HCT116 (cell line): ENCODE data around the gene CHCHD5.

Experiments used
- EGR1 ChIP-seq: IDR thresholded peaks from 2 replicates; pipeline ENCODE4 v1.6.1; 2012; ENCODE audit warnings: low read depth
- JUND ChIP-seq: IDR thresholded peaks from 2 replicates; pipeline ENCODE4 v1.6.1; 2012
- MAX ChIP-seq: IDR thresholded peaks from 2 replicates; pipeline ENCODE4 v1.6.1; 2012
- POLR2A ChIP-seq: IDR thresholded peaks from 2 replicates; pipeline ENCODE4 v1.7.0; 2011; ENCODE audit warnings: borderline replicate concordance; ENCODE audit not compliant: insufficient read depth, insufficient read length; ENCODE audit errors: extremely low read depth
- SP1 ChIP-seq: IDR thresholded peaks from 2 replicates; pipeline ENCODE4 v1.6.1; 2012; ENCODE audit warnings: low read depth
- ZNF274 ChIP-seq: fragments of 200-500 bp; sonication (Bioruptor generic); IDR thresholded peaks from 2 replicates; pipeline ENCODE4 v1.6.1; 2014; ENCODE audit warnings: mild to moderate bottlenecking, low read depth, low read length, inconsistent platforms
- TF ChIP-seq, protein P1 (sequence below), 3 experiments: fragments of 200-600 bp in 1 of 3; sonication (generic) in 1 of 3; IDR thresholded peaks in 2 of 3; conservative IDR thresholded peaks in 1 of 3; 2 replicates each; pipeline ENCODE4 v1.5.1; 2012 to 2017; ENCODE audit warnings: low read depth in 2 of 3, low read length in 2 of 3, antibody characterized with exemption in 1 of 3, borderline replicate concordance in 1 of 3, control low read depth in 1 of 3, mild to moderate bottlenecking in 1 of 3, mixed read lengths in 1 of 3, mixed run types in 1 of 3, moderate library complexity in 1 of 3; ENCODE audit not compliant: insufficient read depth in 1 of 3

DNA sequence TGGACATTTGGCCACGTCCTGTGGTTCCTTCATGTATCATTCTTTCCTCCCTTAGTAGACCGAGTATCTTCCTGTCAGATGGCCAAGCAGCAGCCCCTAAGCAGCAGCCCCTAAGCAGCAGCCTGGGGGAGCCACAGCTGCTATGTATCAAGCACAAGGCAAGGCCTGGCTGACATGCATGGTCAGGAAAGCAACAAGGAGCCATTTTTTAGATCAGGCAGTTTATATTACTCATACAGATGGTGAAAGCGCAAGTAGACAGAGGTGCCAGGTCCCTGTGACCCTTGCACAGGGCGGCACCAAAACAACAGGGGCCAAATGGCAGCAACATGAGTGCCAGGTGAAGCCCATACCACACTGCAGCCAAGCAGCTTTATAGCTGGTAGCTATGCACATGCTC lies 22.1 kb downstream of the CHCHD5 start:
- TF ChIP-seq POLR2A (no peak), MAX (no peak), SP1 (no peak), JUND (no peak), EGR1 (no peak), ZNF274 (no peak)
- TF ChIP-seq, protein P1, sequence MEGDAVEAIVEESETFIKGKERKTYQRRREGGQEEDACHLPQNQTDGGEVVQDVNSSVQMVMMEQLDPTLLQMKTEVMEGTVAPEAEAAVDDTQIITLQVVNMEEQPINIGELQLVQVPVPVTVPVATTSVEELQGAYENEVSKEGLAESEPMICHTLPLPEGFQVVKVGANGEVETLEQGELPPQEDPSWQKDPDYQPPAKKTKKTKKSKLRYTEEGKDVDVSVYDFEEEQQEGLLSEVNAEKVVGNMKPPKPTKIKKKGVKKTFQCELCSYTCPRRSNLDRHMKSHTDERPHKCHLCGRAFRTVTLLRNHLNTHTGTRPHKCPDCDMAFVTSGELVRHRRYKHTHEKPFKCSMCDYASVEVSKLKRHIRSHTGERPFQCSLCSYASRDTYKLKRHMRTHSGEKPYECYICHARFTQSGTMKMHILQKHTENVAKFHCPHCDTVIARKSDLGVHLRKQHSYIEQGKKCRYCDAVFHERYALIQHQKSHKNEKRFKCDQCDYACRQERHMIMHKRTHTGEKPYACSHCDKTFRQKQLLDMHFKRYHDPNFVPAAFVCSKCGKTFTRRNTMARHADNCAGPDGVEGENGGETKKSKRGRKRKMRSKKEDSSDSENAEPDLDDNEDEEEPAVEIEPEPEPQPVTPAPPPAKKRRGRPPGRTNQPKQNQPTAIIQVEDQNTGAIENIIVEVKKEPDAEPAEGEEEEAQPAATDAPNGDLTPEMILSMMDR (IDR thresholded peaks at IDR 0.05 in 2 of 3, conservative IDR thresholded peaks at IDR 0.05 in 1 of 3; ENCODE audit: borderline replicate concordance in 1 of 3, insufficient read depth in 1 of 3, low read depth in 2 of 3, low read length in 2 of 3), result no peak
